Transverse colon (tissue), 4 donors: ENCODE measurements around the gene ERGIC1. TPM values are rescaled to one million over a fixed set of nuclear protein-coding genes. Genes with fewer than 3 reads are reported as not detected.
"Not testable (repeated sequence)": the region's sequence is repeated elsewhere in the genome, so short reads cannot be mapped to it uniquely, and the experiment has no call there.

Experiments
- DNase-seq: peaks from one replicate; pipeline ENCODE4 v3.0.0-alpha.2; 2019
- H3K27ac ChIP-seq, 4 donors: fragments of 200-600 bp; sonication (generic); 2 replicates each; pipeline ENCODE4 v1.5.1; 2016 to 2018; ENCODE audit warnings: inconsistent platforms in 4 of 4
- H3K27me3 ChIP-seq: fragments of 200-600 bp; sonication (generic); 2 replicates; pipeline ENCODE4 v1.5.1; 2017; ENCODE audit warnings: inconsistent platforms
- H3K36me3 ChIP-seq, 4 donors: fragments of 200-600 bp; sonication (generic); 2 replicates each; pipeline ENCODE4 v1.5.1; 2017 to 2019; ENCODE audit warnings: inconsistent platforms in 4 of 4
- H3K4me1 ChIP-seq, 4 donors: fragments of 200-600 bp; sonication (generic); 2 replicates each; pipeline ENCODE4 v1.5.1; 2017 to 2020; ENCODE audit warnings: inconsistent platforms in 4 of 4
- H3K4me3 ChIP-seq, 4 donors: fragments of 200-600 bp; sonication (generic); 1 replicate in 1 of 4; 2 replicates in 3 of 4; pipeline versions ENCODE4 v1.5.1 to v1.6.1; 2017 to 2019; ENCODE audit warnings: inconsistent platforms in 4 of 4
- H3K9me3 ChIP-seq, 2 donors: fragments of 200-600 bp; sonication (generic); 2 replicates each; pipeline ENCODE4 v1.5.1; 2017 to 2019; ENCODE audit warnings: inconsistent platforms in 2 of 2
- CTCF ChIP-seq, 5 experiments: fragments of 200-600 bp in 3 of 5; fragments of 450-650 bp in 2 of 5; sonication (generic) in 3 of 5; IDR thresholded peaks; 1 replicate in 2 of 5; 2 replicates in 3 of 5; pipeline ENCODE4 v1.5.1; 2016 to 2017; ENCODE audit warnings: antibody characterized with exemption in 5 of 5, inconsistent platforms in 3 of 5, mild to moderate bottlenecking in 2 of 5, moderate library complexity in 1 of 5
- EP300 ChIP-seq: sonication (generic); formaldehyde crosslinking; IDR thresholded peaks from one replicate; pipeline ENCODE4 v1.6.1; 2017; ENCODE audit warnings: antibody characterized with exemption, low read depth
- POLR2A ChIP-seq: fragments of 450-650 bp; IDR thresholded peaks from one replicate; pipeline ENCODE4 v1.6.1; 2016; ENCODE audit warnings: antibody characterized with exemption, mild to moderate bottlenecking, moderate library complexity
- POLR2AphosphoS5 ChIP-seq, 3 donors: sonication (generic); formaldehyde crosslinking; IDR thresholded peaks; one replicate each; pipeline ENCODE4 v1.6.1; 2016; ENCODE audit warnings: antibody characterized with exemption in 3 of 3
- WGBS, 2 donors: methylation state at CpG; one replicate each; pipeline ENCODE4 v1.1.5; 2018; ENCODE audit warnings: low coverage in 1 of 2; 5-methylcytosine and 5-hydroxymethylcytosine counted together
- in situ Hi-C, 4 donors: fragments of 200-750 bp; cut with MboI; loops; one replicate each; pipeline versions ENCODE4 v1.15.0 to v1.15.1; 2017; ENCODE audit warnings: low sequenced_read_pairs in 3 of 4, low pct_ligation_motif_present in 1 of 4, low pct_unique_long_range_greater_than_20kb in 1 of 4
- intact Hi-C: fragments of 100-400 bp; cut with DNase I; formaldehyde crosslinking; loops from one replicate; pipeline ENCODE4 v1.15.1; 2023; ENCODE audit warnings: low total_unique reads
- total RNA-seq, 4 donors: library from RNA; depleted of rRNA; stranded (reverse); fragments of >200 nt; gene quantifications; one replicate each; pipeline ENCODE4 v1.1.0, GENCODE V29; 2016

Gene ERGIC1
- total RNA-seq, 4 donors from 2014 or later, result 125 to 252 (median 184) TPM

- in situ Hi-C loops, result loop anchor here in 2 of 4 donors (10.0 kb wide), 2 partner anchors 54 to 76 kb away; partner anchors contain the start of gene DUSP1 (in 1 of the 2)
- no peaks in the 10 kb centered on the region for H3K9me3 ChIP-seq
- no peaks in the 10 kb centered on the region for H3K27me3 ChIP-seq
- WGBS, 2 donors, result 80 to 85% methylated on average over 2 to 5 of the region's 6 CpGs
- TF ChIP-seq EP300 (no peak), CTCF (IDR thresholded peaks at IDR 0.05) (no peak), POLR2AphosphoS5 (IDR thresholded peaks at IDR 0.05) (no peak), POLR2A (no peak)
- DNase-seq, result no peak
- H3K27ac ChIP-seq, result peak overlapping the region; percentile 59 to 83 (median 73)
- H3K36me3 ChIP-seq, result no peaks in the 10 kb centered on the region
- intact Hi-C loops, result no loop called here
- no peak overlapping the region for H3K4me3 ChIP-seq
- peaks cover 31 to 91% (median 71%) of the 10 kb centered on the region in 4 donors for H3K4me1 ChIP-seq
Observed at GRCh38 chr5:172850454-172850797, 16.4 kb downstream of the ERGIC1 start.

GRCh38 chr5:172851254-172851653 is 17.2 kb downstream of the ERGIC1 start:
- H3K4me3 ChIP-seq, intact Hi-C loops, H3K36me3 ChIP-seq, H3K27me3 ChIP-seq, DNase-seq, H3K9me3 ChIP-seq: not testable (repeated sequence)
- Histone ChIP-seq H3K27ac (peak overlapping the region in 2 of 4 donors; percentile 4 to 64), H3K4me1 (peaks cover 39 to 94% (median 71%) of the 10 kb centered on the region in 4 donors)
- in situ Hi-C loops, result loop anchor here in 2 of 4 donors (10.0 kb wide), 2 partner anchors 54 to 76 kb away; partner anchors contain the start of gene DUSP1 (in 1 of the 2)
- WGBS, 2 donors, result 71 to 91% methylated on average over 4 to 9 of the region's 9 CpGs

- no peaks in the 10 kb centered on the region for H3K27me3 ChIP-seq
- peak in 1 of 3 donors; percentile 8 for TF ChIP-seq POLR2AphosphoS5 (IDR thresholded peaks at IDR 0.05)
- TF ChIP-seq EP300, result no peak
- TF ChIP-seq CTCF (IDR thresholded peaks at IDR 0.05), result no peak
- no peak for TF ChIP-seq POLR2A
- H3K4me3 ChIP-seq, result no peak overlapping the region
- no peaks in the 10 kb centered on the region for H3K9me3 ChIP-seq
- WGBS, 2 donors, result 83 to 96% methylated on average over 5 to 18 of the region's 18 CpGs
- in situ Hi-C loops (loop anchor here in 2 of 4 donors (10.0 kb wide), 2 partner anchors 52 to 78 kb away; partner anchors contain the start of gene DUSP1 (in 1 of the 2)), intact Hi-C loops (no loop called here)
- peak overlapping the region; percentile 64 to 87 (median 74) for H3K27ac ChIP-seq
- peaks cover 40 to 88% (median 65%) of the 10 kb centered on the region in 4 donors for H3K4me1 ChIP-seq
- peak; percentile 42 for DNase-seq
- H3K36me3 ChIP-seq, result no peaks in the 10 kb centered on the region
Observed at GRCh38 chr5:172852490-172853354, 18.7 kb downstream of the ERGIC1 start.

- 85% methylated on average over 8 of the region's 8 CpGs; no CpG with 5 or more reads in 1 of the 2 donors for WGBS, 2 donors
- peak overlapping the region; percentile 64 to 87 (median 74) for H3K27ac ChIP-seq
- no peaks in the 10 kb centered on the region for H3K27me3 ChIP-seq
- no peak for DNase-seq
- H3K36me3 ChIP-seq, result no peaks in the 10 kb centered on the region
- peaks cover 47 to 88% (median 66%) of the 10 kb centered on the region in 4 donors for H3K4me1 ChIP-seq
- intact Hi-C loops, result no loop called here
- H3K4me3 ChIP-seq, result no peak overlapping the region
- no peaks in the 10 kb centered on the region for H3K9me3 ChIP-seq
- TF ChIP-seq POLR2A, result no peak
- no peak for TF ChIP-seq POLR2AphosphoS5 (IDR thresholded peaks at IDR 0.05)
- no peak for TF ChIP-seq CTCF (IDR thresholded peaks at IDR 0.05)
- no peak for TF ChIP-seq EP300
- in situ Hi-C loops, result loop anchor here in 2 of 4 donors (10.0 kb wide), 2 partner anchors 51 to 79 kb away; partner anchors contain the start of gene DUSP1 (in 1 of the 2)
Observed at GRCh38 chr5:172853355-172853975, 19.4 kb downstream of the ERGIC1 start.
